H1 (cell line): ENCODE data around the gene FGF18. TPM values are rescaled to one million over a fixed set of nuclear protein-coding genes. Genes with fewer than 3 reads are reported as not detected.

Source experiments
- CTCF ChIA-PET: fragments of 300-600 bp; sonication (Branson Sonifier 250); formaldehyde crosslinking; loops from one replicate; lab custom pipeline; 2021; ENCODE audit not compliant: partially characterized antibody; lab: Charles Lee
- POLR2A ChIA-PET: fragments of 300-600 bp; sonication (Branson Sonifier 250); formaldehyde crosslinking; loops from one replicate; lab custom pipeline; 2021; ENCODE audit warnings: inconsistent platforms; ENCODE audit not compliant: partially characterized antibody; lab: Charles Lee
- DNase-seq, 2 experiments: peaks; one replicate each; pipeline versions ENCODE4 v3.0.0 to v3.0.0-alpha.2; 2010 to 2022; ENCODE audit warnings: low spot score in 2 of 2, low read depth in 1 of 2, mixed read lengths in 1 of 2
- FAIRE-seq: peaks from 2 replicates; lab custom pipeline; 2011; peaks lifted over from hg19 to GRCh38; lab: Jason Lieb, UNC
- H2AFZ ChIP-seq: 2 replicates; pipeline ENCODE4 v1.8.1; 2012; ENCODE audit warnings: low read length, inconsistent platforms
- H2AK5ac ChIP-seq: 2 replicates; pipeline ENCODE4 v1.6.1; 2013; ENCODE audit warnings: low read depth, low read length
- H2BK120ac ChIP-seq: replicated peaks from 2 replicates; pipeline ENCODE3; 2013; ENCODE audit warnings: low read depth, low read length, inconsistent platforms
- H2BK12ac ChIP-seq: 2 replicates; pipeline ENCODE4 v1.6.1; 2013; ENCODE audit warnings: low read depth, low read length
- H2BK15ac ChIP-seq: 2 replicates; pipeline ENCODE4 v1.6.1; 2013; ENCODE audit warnings: low read length
- H2BK20ac ChIP-seq: 2 replicates; pipeline ENCODE4 v1.6.1; 2013; ENCODE audit warnings: low read length
- H2BK5ac ChIP-seq: 2 replicates; pipeline ENCODE4 v1.6.1; 2013; ENCODE audit warnings: low read depth, low read length
- H3K14ac ChIP-seq: 2 replicates; pipeline ENCODE4 v1.6.1; 2013; ENCODE audit warnings: inconsistent platforms; ENCODE audit not compliant: insufficient read length
- H3K18ac ChIP-seq: 2 replicates; pipeline ENCODE4 v1.6.1; 2013; ENCODE audit warnings: low read length; ENCODE audit errors: extremely low read depth
- H3K23ac ChIP-seq: 2 replicates; pipeline ENCODE4 v1.6.1; 2013; ENCODE audit warnings: inconsistent platforms; ENCODE audit not compliant: insufficient read length
- H3K23me2 ChIP-seq: 2 replicates; pipeline ENCODE4 v1.6.1; 2013; ENCODE audit warnings: low read depth, low read length
- H3K27ac ChIP-seq: 2 replicates; pipeline ENCODE4 v1.6.1; 2011; ENCODE audit warnings: low read depth, low read length, inconsistent platforms
- H3K27me3 ChIP-seq, 4 experiments: replicated peaks in 1 of 4; 1 replicate in 1 of 4; 2 replicates in 3 of 4; pipeline versions ENCODE4 v1.6.1 to v1.8.1; 2011 to 2013; ENCODE audit warnings: low read length in 3 of 4, mild to moderate bottlenecking in 3 of 4, inconsistent platforms in 2 of 4, mixed read lengths in 2 of 4, moderate library complexity in 1 of 4; ENCODE audit not compliant: control insufficient read depth in 3 of 4, insufficient read depth in 3 of 4; ENCODE audit errors: extremely low read depth in 1 of 4
- H3K36me3 ChIP-seq, 4 experiments: 2 replicates each; pipeline versions ENCODE4 v1.6.1 to v1.8.1; 2011 to 2013; ENCODE audit warnings: mild to moderate bottlenecking in 4 of 4, low read length in 3 of 4, moderate library complexity in 2 of 4, control low read depth in 1 of 4, inconsistent platforms in 1 of 4; ENCODE audit not compliant: insufficient read depth in 4 of 4, control insufficient read depth in 2 of 4
- H3K4ac ChIP-seq: replicated peaks from 2 replicates; pipeline ENCODE3; 2013; ENCODE audit warnings: low read length, low read depth, mixed read lengths, inconsistent platforms; ENCODE audit not compliant: insufficient read length
- H3K4me1 ChIP-seq, 4 experiments: replicated peaks in 1 of 4; 1 replicate in 1 of 4; 2 replicates in 3 of 4; pipeline versions ENCODE4 v1.6.1 to v1.8.1; 2011 to 2013; ENCODE audit warnings: low read length in 3 of 4, inconsistent platforms in 2 of 4, mixed read lengths in 1 of 4; ENCODE audit not compliant: insufficient read depth in 4 of 4, control insufficient read depth in 3 of 4
- H3K4me2 ChIP-seq, 2 experiments: 2 replicates each; pipeline versions ENCODE4 v1.6.1 to v1.8.1; 2011 to 2013; ENCODE audit warnings: low read depth in 2 of 2, low read length in 2 of 2, control low read depth in 1 of 2, inconsistent platforms in 1 of 2, mild to moderate bottlenecking in 1 of 2; ENCODE audit not compliant: insufficient read depth in 1 of 2
- H3K4me3 ChIP-seq, 4 experiments: fragments of 200-600, 300-600 bp in 1 of 4; sonication (generic), shearing (Covaris generic), sonication (Bioruptor Twin) in 1 of 4; 2 replicates each; pipeline versions ENCODE4 v1.5.1 to v1.8.1; 2011 to 2016; ENCODE audit warnings: low read length in 4 of 4, low read depth in 3 of 4, control low read depth in 2 of 4, inconsistent platforms in 2 of 4, mild to moderate bottlenecking in 2 of 4, mixed read lengths in 1 of 4, moderate library complexity in 1 of 4; ENCODE audit not compliant: insufficient read depth in 2 of 4; ENCODE audit errors: extremely low read depth in 1 of 4
- H3K56ac ChIP-seq: replicated peaks from 2 replicates; pipeline ENCODE3; 2013; ENCODE audit warnings: low read depth, mild to moderate bottlenecking, mixed read lengths, low read length, inconsistent platforms; ENCODE audit not compliant: insufficient read length
- H3K79me1 ChIP-seq: 2 replicates; pipeline ENCODE4 v1.6.1; 2013; ENCODE audit warnings: low read depth, low read length, control low read depth
- H3K79me2 ChIP-seq, 2 experiments: 2 replicates each; pipeline versions ENCODE4 v1.6.1 to v1.8.1; 2012 to 2013; ENCODE audit warnings: low read length in 2 of 2, mild to moderate bottlenecking in 2 of 2, inconsistent platforms in 1 of 2; ENCODE audit not compliant: insufficient read depth in 2 of 2, control insufficient read depth in 1 of 2
- H3K9ac ChIP-seq, 4 experiments: replicated peaks in 1 of 4; 1 replicate in 1 of 4; 2 replicates in 3 of 4; pipeline versions ENCODE4 v1.6.1 to v1.8.1; 2011 to 2013; ENCODE audit warnings: low read depth in 3 of 4, low read length in 3 of 4, control low read depth in 2 of 4, mild to moderate bottlenecking in 2 of 4, moderate library complexity in 2 of 4, inconsistent platforms in 1 of 4; ENCODE audit errors: extremely low read depth in 1 of 4
- H3K9me3 ChIP-seq, 2 experiments: 2 replicates each; pipeline versions ENCODE4 v1.6.1 to v1.8.1; 2012 to 2013; ENCODE audit warnings: mild to moderate bottlenecking in 2 of 2, moderate library complexity in 2 of 2, control low read depth in 1 of 2, inconsistent platforms in 1 of 2, low read depth in 1 of 2, low read length in 1 of 2, mixed read lengths in 1 of 2; ENCODE audit not compliant: insufficient read depth in 2 of 2
- H4K20me1 ChIP-seq, 2 experiments: replicated peaks in 1 of 2; 2 replicates each; pipeline versions ENCODE3 to v1.8.1; 2011 to 2013; ENCODE audit warnings: inconsistent platforms in 2 of 2, low read length in 2 of 2, mild to moderate bottlenecking in 1 of 2; ENCODE audit not compliant: insufficient read depth in 2 of 2, control insufficient read depth in 1 of 2
- H4K5ac ChIP-seq: 2 replicates; pipeline ENCODE4 v1.6.1; 2013; ENCODE audit warnings: low read length, low read depth, mixed read lengths, inconsistent platforms; ENCODE audit not compliant: insufficient read length
- H4K8ac ChIP-seq: 2 replicates; pipeline ENCODE4 v1.8.0; 2013; ENCODE audit warnings: mild to moderate bottlenecking, moderate library complexity, low read length, inconsistent platforms; ENCODE audit not compliant: insufficient read depth; ENCODE audit errors: extremely low read depth
- H4K91ac ChIP-seq: replicated peaks from 2 replicates; pipeline ENCODE3; 2013; ENCODE audit warnings: low read length, mixed read lengths, inconsistent platforms; ENCODE audit not compliant: insufficient read length
- BRCA1 ChIP-seq: IDR thresholded peaks from 2 replicates; pipeline ENCODE4 v1.6.1; 2012; ENCODE audit warnings: low read depth, low read length, improper control_type of control experiment
- CREB1 ChIP-seq: IDR thresholded peaks from 2 replicates; pipeline ENCODE4 v1.6.1; 2012; ENCODE audit warnings: inconsistent platforms
- HDAC6 ChIP-seq: IDR thresholded peaks from one replicate; pipeline ENCODE4 v1.7.1; 2012; ENCODE audit warnings: low read depth, mild to moderate bottlenecking, inconsistent platforms, low read length, moderate library complexity
- JUN ChIP-seq: IDR thresholded peaks from 2 replicates; pipeline ENCODE4 v1.6.1; 2011; ENCODE audit warnings: low read depth, mild to moderate bottlenecking, improper control_type of control experiment, low read length
- KDM4A ChIP-seq: IDR thresholded peaks from one replicate; pipeline ENCODE4 v1.7.1; 2012; ENCODE audit warnings: low read depth, mild to moderate bottlenecking, moderate library complexity, low read length, inconsistent platforms; ENCODE audit not compliant: severe bottlenecking
- RFX5 ChIP-seq: IDR thresholded peaks from 2 replicates; pipeline ENCODE4 v1.6.1; 2011; ENCODE audit warnings: low read depth, low read length, improper control_type of control experiment, borderline replicate concordance
- SUZ12 ChIP-seq: fragments of 200-600 bp; sonication (generic); IDR thresholded peaks from 2 replicates; pipeline ENCODE4 v1.6.1; 2012; ENCODE audit warnings: mild to moderate bottlenecking, inconsistent platforms, low read length, moderate library complexity, mixed read lengths
- TAF1 ChIP-seq: IDR thresholded peaks from 2 replicates; pipeline ENCODE4 v1.6.1; 2011; ENCODE audit warnings: mild to moderate bottlenecking, low read depth, low read length
- TCF12 ChIP-seq: IDR thresholded peaks from 2 replicates; pipeline ENCODE4 v1.6.1; 2011; ENCODE audit warnings: low read depth, mild to moderate bottlenecking, low read length
- TEAD4 ChIP-seq: IDR thresholded peaks from 2 replicates; pipeline ENCODE4 v1.6.1; 2012; ENCODE audit warnings: low read depth, low read length, inconsistent platforms, mixed read lengths
- WGBS, 2 experiments: shearing (Covaris generic) in 1 of 2; methylation state at CpG; one replicate each; pipeline versions ENCODE4 v1.1.6 to v1.1.7; 2013 to 2015; ENCODE audit warnings: low lambda C conversion rate in 2 of 2, mixed read lengths in 2 of 2, inconsistent platforms in 1 of 2, low coverage in 1 of 2, missing lambda C conversion rate in 1 of 2; ENCODE audit not compliant: insufficient replicate concordance in 2 of 2, insufficient coverage in 1 of 2, insufficient read length in 1 of 2; ENCODE audit errors: extremely low coverage in 1 of 2, missing lambda C conversion rate in 1 of 2; 5-methylcytosine and 5-hydroxymethylcytosine counted together
- polyA plus RNA-seq, 7 experiments: library from polyadenylated mRNA; depleted of rRNA in 3 of 7; stranded (reverse) in 5 of 7; unstranded in 2 of 7; fragments of >200 nt in 5 of 7; fragments of 200-250 nt in 2 of 7; gene quantifications; 1 replicate in 5 of 7; 2 replicates in 1 of 7; 4 replicates in 1 of 7; pipeline versions ENCODE4 v1.2.1 to v1.2.3, GENCODE V29; 2011 to 2013; ENCODE audit warnings: missing spikeins in 2 of 7, mixed read lengths in 2 of 7
- total RNA-seq: library from RNA; stranded (reverse); fragmentation: NEBNext Ultra II Directional; extraction: Animal tissue kit (Norgen Biotek cat#: 25700); gene quantifications from 2 replicates; pipeline ENCODE4 v1.2.1, GENCODE V29; 2021
- TF ChIP-seq, protein P1 (sequence below): IDR thresholded peaks from 2 replicates; pipeline ENCODE4 v1.6.1; 2011; ENCODE audit warnings: low read length, improper control_type of control experiment

The FGF18 gene
- total and polyA plus RNA-seq, 2 of the 8 experiments (the other 6 are each of a cell fraction or from before 2014, with no cell fraction given) = 0.54 to 1.3 TPM

- H3K4me3 ChIP-seq = no peak overlapping the region
- no peak overlapping the region for H2AK5ac ChIP-seq
- no peak overlapping the region for H2BK120ac ChIP-seq
- 0 out of 2 replicates have a peak overlapping the region, but pooled peaks have one; percentile 23 for H2BK12ac ChIP-seq
- POLR2A ChIA-PET = interaction anchor here (1.2 kb wide), 1 partner anchor 75 kb away, joined by 3 read pairs; no protein-coding TSS in a partner anchor
- H2BK15ac ChIP-seq = no peak overlapping the region; the same call in 1 of the 2 replicates
- peaks cover 0 to 8% (median 5%) of the 10 kb centered on the region in 4 experiments; a peak in 4 of 7 replicates for H3K27me3 ChIP-seq
- no peaks in the 10 kb centered on the region for H3K36me3 ChIP-seq
- H3K4me1 ChIP-seq = peaks cover 11 to 26% (median 17%) of the 10 kb centered on the region in 4 experiments; a peak in 6 of 7 replicates
- no peak overlapping the region for H3K27ac ChIP-seq
- H4K8ac ChIP-seq = no peak overlapping the region
- H2BK5ac ChIP-seq = no peak overlapping the region
- no peak overlapping the region for H3K4me2 ChIP-seq
- H3K23me2 ChIP-seq = peaks cover 2% of the 10 kb centered on the region; the same call in 1 of the 2 replicates
- FAIRE-seq (no peak), DNase-seq (no peak)
- H3K56ac ChIP-seq = no peak overlapping the region
- no peak overlapping the region for H3K4ac ChIP-seq
- no peaks in the 10 kb centered on the region for H4K20me1 ChIP-seq
- no peak overlapping the region for H3K14ac ChIP-seq
- H3K79me2 ChIP-seq = no peaks in the 10 kb centered on the region
- CTCF ChIA-PET = interaction anchor here (1.2 to 4.8 kb wide), 5 partner anchors 16 to 143 kb away, joined by 3 to 22 read pairs (median 3); partner anchors contain the start of gene FGF18
- no peaks in the 10 kb centered on the region for H3K79me1 ChIP-seq
- no peak overlapping the region for H3K9ac ChIP-seq
- no peak overlapping the region for H2AFZ ChIP-seq
- no peak overlapping the region for H4K91ac ChIP-seq
- WGBS, 2 experiments = 84% methylated on average over 14 of the region's 14 CpGs; no CpG with 5 or more reads in 1 of the 2 experiments
- H3K23ac ChIP-seq = no peak overlapping the region
- no peak overlapping the region for H3K18ac ChIP-seq
- H4K5ac ChIP-seq = no peak overlapping the region
- H2BK20ac ChIP-seq = no peak overlapping the region
- no peaks in the 10 kb centered on the region for H3K9me3 ChIP-seq
- no peak for TF ChIP-seq BRCA1
- TF ChIP-seq RFX5 = no peak
- TF ChIP-seq TAF1 = no peak
- TF ChIP-seq, protein P1, sequence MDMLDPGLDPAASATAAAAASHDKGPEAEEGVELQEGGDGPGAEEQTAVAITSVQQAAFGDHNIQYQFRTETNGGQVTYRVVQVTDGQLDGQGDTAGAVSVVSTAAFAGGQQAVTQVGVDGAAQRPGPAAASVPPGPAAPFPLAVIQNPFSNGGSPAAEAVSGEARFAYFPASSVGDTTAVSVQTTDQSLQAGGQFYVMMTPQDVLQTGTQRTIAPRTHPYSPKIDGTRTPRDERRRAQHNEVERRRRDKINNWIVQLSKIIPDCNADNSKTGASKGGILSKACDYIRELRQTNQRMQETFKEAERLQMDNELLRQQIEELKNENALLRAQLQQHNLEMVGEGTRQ = no peak
- TF ChIP-seq KDM4A = no peak
- TF ChIP-seq CREB1 = no peak
- no peak for TF ChIP-seq HDAC6
- no peak for TF ChIP-seq JUN
- no peak for TF ChIP-seq SUZ12
- TF ChIP-seq TCF12 = no peak
- TF ChIP-seq TEAD4 = no peak
Measured at GRCh38 chr5:171445644-171446516, 26.4 kb downstream of the FGF18 start.
